Esophagus mucosa (tissue), 1 donor: ENCODE measurements around the gene AP4S1. TPM values are rescaled to one million over a fixed set of nuclear protein-coding genes. Genes with fewer than 3 reads are reported as not detected.
"Not testable (repeated sequence)": the region's sequence is repeated elsewhere in the genome, so short reads cannot be mapped to it uniquely, and the experiment has no call there.

Source experiments
- ATAC-seq: fragments of 200-7000 bp; cut with Tn5 transposase; one replicate; pipeline ENCODE4 v1.9.1; 2020
- total RNA-seq: library from RNA; stranded (reverse); gene quantifications from one replicate; pipeline ENCODE4 v1.2.4, GENCODE V29; 2023
- donor health status: DM: yes; HTN: yes; CAD: no.

The AP4S1 gene
- total RNA-seq, 1 donor from 2014 or later, result 5.1 TPM

DNA sequence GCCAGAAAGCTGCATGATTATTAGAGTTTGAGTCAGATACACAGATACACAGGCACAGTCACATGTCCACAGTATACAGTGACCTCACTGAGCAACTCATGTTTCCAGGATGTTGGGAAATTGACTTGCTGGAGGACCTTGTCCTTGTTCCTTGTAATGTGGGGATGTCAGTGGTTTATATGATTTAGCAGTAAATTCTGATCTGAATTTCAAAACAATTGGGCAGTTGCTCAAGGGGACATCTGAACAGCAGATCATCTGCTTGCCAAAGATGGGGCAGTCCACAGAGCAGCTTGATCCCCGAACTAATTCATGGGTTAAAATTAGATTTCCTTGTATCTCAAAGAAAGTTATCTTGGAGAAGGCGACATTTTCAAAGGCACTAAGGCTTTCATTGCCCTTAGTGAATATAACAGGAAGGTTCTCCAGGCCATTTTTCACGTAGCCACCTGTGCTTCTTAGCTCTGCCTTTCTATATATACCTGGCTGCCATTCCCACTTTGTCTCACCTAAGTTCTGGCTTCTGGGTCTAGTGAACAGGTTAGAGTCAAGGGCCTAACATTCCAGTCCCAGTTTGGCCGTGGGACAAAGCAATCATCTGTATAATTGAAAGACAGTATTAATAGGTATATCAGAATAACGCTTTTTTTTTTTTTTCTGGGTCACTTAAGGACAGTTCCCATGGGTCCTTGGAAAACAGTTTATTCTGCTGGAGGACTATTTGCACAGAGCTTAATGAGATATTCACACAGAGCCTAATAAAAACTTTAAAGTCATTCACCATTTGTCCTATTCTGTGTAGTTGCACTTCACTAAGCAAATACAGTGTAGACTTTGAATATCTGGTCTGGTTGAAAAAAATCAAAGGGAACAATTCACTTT, 65.7 kb downstream of the AP4S1 start:
- peak; percentile 90 for ATAC-seq

DNA sequence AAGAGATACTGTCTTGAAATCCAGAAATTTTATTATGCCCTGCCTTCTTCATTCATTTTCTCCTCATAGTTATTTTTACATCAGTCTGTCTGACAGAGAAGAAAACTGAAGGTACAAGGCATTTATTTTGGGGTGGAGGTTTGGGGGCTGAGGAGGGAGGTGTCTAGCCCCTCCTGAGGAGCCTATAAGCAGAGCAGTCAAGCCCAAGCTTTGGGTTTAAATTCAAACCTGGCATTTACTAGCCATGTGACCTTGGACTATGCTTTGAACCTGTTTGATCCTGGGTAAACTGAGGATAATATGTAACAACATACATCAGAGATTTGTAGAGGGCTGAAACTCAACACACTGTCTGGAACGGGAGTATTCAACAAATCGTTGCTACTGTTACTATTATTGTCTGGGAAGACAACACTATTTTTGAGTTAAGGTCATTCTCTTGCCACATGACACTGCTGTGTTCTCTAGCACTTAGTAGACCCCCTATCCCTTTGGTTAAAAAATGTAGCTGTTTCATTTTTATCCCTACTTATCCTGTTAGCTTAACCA, 66.8 kb downstream of the AP4S1 start:
- no peak for ATAC-seq

DNA sequence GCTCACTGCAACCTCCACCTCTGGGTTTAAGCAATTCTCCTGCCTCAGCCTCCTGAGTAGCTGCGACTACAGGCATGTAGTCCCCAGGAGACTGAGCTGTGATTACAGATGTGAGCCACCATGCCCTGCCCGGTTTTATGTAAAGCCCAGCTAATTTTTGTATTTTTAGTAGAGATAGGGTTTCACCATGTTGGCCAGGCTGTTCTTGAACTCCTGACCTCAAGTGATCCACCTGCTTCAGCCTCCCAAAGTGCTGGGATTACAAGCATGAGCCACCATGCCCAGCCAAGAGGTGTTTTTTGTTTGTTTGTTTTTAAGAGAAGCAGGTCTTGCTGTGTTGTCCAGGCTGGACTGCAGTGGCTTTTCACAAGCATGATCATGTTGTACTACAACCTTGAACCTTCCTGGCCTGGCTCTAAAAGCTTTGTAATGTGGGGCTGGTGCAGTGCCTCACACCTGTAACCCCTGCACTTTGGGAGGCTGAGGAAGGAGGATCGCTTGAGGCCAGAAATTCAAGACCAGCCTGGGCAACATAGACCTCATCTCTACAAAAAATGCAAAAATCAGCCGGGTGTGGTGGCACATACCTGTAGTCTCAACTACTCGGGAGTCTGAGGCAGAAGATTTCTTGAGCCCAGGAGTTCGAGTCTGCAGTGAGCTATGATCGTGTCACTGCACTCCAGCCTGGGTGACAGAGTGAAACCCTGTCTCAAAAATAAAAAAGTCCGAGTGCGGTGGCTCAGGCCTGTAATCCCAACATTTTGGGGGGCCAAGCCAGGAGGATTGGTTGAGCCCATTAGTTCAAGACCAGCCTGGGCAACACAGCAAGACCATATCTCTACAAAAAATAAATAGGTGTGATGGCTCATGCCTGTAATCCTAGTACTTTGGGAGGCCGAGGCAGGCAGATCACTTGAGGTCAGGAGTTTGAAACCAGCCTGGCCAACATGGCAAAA, 68.7 kb downstream of the AP4S1 start:
- ATAC-seq, result not testable (repeated sequence)

DNA sequence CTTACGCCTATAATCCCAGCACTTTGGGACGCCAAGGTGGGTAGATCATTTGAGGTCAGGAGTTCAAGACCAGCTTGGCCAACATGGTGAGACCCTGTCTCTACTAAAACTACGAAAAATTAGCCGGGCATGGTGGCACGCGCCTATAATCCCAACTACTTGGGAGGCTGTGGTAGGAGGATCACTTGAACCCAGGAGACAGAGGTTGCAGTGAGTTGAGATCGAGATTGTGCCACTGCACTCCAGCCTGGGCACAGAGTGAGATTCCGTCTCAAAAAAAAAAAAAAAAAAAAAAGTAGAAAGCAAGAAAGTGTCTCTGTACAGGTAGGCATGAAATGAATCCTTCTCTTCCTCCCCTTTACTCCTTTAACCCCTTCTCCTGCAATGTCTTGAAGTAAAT, 70.4 kb downstream of the AP4S1 start:
- not testable (repeated sequence) for ATAC-seq

DNA sequence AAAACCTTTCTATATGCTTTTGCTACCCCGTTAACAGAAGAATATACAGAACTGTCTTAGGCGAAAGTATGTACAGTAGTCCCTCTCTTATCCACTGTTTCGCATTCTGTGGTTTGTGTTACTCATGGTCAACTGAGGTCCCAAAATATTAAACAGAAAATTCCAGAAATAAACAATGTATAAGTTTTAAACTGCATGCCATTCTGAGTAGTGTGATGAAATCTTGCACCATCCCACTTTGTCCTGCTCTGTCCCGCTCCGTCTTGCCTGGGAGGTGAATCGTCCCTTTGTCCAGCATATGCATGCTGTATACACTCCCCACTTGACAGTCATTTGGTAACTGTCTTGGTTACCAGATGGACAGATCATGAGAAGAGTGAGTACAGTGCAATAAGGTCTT, 70.8 kb downstream of the AP4S1 start:
- no peak for ATAC-seq

DNA sequence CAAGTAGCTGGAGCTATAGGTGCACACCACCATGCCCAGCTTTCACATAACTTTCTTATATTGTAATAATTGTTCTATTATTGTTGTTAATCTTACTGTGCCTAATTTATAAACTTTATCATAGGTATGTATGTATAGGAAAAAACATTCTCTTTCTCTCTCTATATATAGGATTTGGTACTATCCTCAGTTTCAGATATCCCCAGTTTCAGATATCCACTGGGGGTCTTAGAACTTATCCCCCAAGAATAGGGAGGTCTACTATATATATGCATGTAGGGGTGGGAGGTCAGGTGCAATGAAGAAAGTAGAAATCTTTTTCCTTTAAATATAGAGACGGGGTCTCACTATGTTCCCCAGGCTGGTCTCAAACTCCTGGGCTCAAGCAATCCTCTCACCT, 71.6 kb downstream of the AP4S1 start:
- ATAC-seq, result no peak

DNA sequence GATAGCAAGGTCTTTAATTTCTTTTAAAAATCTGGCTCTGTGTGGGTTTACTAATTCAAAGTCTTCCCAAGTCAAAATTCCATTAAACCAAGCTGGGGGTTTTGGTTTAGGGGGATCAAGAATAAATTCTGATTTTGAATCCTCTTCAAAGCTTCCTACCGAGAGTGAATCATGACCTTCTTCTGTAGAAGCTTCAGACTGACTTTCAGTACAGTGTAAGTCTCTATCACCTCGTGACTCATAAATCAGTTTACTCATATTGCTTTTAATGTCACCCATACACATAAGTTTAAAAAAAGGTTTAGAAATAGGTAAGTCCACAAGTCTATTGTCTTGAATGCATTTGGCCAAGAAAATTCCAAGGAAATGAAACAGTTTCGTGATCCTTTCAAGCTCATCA, 81.3 kb downstream of the AP4S1 start:
- peak; percentile 42 for ATAC-seq

DNA sequence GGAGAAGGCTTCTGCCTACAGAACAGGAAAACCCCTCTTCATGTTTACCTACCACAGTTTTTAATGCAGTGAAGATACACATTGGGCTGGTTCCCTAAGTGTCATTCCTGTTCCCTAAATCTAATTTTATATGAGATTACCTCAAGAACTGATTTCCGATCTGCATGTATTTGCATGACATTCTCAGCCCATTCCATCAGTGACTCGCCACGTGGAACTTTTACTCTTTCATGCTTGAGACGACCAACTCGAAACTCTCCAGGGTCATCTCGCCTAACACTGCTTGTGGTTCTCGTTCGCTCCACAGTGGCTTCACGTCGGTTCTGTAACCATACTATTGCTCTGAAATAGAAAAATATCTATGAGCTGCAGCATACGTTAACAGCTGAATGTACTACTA, 83.8 kb downstream of the AP4S1 start:
- no peak for ATAC-seq

DNA sequence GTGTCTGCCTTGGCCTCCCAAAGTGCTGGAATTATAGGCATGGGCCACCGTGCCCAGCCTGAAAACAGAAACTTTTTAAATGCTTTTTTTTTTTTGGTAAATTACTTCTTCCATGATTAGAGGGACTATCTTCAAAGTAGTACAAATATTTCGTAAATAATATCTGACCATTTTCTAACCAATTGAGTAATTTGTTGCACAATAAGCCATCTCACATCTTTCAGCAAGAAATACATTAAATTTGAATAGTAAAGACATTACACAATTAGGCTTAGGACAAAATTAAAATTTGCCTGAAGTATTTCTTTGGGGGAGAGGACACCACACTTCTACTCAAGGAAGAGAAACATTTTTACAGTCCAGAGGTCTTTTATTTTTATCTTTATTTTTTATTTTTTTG, 85.4 kb downstream of the AP4S1 start:
- ATAC-seq, result no peak

DNA sequence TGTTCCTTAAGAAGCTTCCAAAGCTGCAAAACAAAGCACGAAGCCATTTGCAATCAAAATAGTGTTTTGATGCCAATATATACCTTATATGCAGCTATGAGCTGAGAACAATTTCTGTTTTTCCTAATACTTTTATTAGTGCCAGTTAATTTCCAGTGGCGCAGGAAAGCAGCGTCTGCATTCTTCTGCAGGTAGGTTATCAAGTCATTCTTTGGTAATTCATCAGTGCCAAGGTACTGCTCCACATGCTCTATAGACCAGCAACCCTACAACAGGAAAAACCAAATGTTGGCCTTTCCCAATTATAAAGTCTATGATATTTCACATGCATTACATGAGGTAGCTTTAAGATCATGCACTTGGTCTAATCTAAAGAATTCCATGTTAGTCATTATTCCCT, 88.3 kb downstream of the AP4S1 start:
- no peak for ATAC-seq

DNA sequence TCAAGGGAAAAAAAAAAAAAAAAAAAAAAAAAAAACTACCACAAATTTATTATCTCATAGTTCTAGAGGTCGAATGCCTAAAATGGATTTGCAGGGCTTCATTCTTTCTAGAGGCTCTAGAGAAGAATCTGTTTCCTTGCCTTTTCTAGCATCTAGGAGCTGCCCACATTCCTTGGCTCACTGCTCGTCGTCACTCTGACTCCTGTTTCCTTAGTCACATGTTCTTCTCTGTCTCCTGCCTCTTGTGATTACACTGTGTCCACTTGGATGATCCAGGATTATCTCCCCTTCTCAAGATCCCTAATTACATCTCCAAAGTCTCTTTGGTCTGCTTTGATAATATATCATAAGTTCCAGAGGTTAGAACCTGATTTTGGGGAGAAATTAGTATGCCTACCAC, 93.4 kb downstream of the AP4S1 start:
- ATAC-seq, result no peak

DNA sequence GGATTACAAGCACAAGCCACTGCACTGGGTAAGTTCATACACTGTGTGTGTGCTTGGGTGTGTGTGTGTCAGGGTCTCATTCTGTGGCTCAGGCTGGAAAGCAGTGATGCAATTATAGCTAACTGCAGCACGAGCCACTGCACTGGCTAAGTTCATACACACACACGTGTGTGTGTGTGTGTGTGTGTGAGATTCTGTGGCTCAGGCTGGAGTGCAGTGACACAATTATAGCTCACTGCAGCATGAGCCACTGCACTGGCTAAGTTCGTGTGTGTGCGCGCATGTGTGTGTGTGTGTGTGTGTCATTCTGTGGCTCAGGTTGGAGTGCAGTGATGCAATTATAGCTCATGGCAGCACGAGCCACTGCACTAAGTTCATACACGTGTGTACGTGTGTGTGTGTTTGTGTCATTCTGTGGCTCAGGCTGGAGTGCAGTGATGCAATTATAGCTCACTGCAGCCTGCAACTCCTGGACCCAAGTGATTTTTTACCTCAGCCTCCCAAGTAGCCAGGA, 96.7 kb downstream of the AP4S1 start:
- ATAC-seq, result peak; percentile 37

DNA sequence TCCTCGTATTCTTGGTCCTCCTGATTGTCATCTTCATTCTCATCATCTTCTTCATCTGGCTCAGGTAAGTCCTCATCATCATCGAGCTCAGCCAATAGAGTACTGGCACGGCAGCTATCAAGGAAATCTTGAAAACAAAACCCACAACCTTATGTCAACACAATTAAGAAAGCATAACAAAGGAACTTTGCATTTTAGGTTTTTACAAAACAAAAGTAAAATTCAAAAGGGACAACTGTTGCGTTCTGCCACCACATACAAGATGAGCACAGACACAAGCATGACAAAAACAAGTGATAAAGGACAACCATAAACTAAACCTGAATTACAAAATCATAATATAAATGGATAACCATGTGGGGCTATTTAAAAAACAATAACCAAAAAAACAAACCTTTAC, 97.5 kb downstream of the AP4S1 start:
- no peak for ATAC-seq

DNA sequence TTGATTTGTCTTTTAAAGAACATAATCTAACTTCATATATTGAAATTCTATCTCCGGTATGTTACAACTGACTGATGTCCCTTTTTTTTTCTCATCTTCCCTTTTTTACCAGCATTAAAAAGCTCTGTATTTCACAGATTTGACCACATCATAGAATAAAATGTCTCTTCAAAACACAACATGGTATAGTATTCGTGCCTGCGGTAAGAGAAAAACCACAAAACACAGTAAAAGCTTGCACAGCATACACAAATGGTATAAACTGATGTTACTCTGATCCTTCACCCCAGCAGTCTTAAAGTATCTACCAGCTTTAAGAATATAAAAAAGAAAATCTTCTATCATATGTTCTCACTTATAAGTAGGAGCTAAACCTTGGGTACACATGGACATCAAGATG, 98.7 kb downstream of the AP4S1 start:
- ATAC-seq, result no peak

DNA sequence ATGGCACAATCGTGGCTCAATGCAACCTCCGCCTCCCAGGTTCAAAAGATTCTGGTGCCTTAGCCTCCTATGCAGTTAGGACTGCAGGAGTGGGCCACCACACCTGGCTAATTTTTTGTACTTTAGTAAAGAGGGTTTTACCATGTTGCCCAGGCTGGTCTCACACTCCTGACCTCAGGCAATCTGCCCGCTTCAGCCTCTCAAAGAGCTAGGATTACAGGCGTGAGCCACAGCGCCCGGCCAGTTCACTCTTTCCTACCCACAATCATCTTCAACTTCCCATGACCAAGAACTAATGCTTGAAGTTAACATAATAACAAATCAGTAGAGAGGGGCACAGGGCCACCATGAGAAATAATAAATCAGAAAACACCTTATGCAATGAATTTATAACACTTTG, 99.8 kb downstream of the AP4S1 start:
- no peak for ATAC-seq

DNA sequence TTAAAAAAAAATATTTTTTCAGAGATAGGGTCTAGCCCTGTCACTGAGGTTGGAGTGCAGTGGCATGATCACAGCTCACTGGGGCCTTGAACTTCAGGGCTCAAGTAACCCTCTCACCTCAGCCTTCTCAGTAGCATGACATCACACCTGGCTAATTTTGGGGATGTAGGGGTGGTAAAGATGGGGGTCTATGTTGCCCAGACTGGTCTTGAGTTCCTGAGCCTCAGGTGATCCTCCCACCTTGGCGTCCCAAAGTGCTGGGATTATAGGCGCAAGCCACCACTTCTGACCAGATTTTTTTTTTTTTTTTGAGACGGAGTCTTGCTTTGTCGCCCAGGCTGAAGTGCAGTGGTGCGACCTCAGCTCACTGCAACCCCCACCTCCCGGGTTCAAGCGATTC, 101.2 kb downstream of the AP4S1 start:
- no peak for ATAC-seq

DNA sequence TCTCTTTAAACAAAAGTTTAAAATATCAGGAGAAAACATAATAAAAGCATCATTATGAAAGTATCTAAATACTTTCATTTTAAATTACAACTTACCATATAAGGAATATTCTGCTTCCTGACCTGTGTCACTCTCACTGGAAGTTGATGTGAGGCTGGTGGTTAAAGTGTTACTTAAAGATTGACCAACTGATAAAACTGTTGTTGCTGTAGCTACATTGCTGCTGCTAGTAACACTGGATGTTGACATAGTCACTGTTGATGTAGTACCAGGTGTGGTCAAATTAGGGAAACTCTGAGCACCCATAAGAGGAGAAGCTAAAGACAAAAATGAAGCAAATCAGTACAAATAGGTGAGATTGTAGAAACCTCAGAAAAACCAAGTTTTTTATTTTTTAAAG, 102.2 kb downstream of the AP4S1 start:
- no peak for ATAC-seq

DNA sequence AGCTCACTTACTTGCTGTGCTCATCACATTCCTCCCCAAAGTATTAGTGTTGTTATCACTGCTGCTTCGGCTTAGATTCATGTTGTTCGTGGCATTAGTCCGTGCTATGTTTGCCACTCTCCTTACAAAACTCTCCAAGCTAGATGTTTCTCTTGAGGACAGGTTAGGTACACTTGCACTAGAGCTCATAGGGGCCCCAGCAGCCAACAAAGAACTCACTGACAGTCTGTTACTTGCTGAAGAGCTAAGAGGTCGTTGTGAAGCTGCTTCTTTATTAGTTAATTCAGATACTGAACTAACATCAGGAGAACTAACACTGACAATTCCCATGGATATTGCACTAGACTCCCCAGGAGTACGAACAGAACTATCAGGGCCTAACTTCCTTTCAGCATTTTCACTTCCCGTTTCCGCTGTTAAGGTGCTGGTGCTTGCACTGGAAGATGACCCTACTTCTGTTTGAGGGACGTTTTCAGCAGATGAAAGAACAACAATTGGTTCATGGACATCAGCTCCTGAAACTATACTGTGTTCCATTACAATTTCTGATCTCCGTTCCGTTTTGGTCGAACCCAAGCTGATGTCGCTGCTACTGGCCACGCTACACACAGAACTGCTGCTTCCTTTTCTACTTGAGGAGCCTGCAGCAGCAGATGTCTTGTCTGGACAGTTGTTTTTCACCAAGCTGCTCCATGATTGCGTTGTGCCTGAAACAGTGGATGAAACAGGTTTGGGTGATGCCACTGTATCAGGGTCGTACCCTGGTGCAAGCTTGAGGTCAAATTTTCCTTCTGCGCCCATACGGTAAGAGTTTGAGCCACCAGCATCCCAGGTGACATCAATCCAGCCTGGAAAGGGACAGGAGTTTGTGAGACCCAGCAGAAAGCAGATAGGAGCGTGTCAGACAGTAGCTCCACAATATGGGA, 103.4 kb downstream of the AP4S1 start:
- no peak for ATAC-seq

DNA sequence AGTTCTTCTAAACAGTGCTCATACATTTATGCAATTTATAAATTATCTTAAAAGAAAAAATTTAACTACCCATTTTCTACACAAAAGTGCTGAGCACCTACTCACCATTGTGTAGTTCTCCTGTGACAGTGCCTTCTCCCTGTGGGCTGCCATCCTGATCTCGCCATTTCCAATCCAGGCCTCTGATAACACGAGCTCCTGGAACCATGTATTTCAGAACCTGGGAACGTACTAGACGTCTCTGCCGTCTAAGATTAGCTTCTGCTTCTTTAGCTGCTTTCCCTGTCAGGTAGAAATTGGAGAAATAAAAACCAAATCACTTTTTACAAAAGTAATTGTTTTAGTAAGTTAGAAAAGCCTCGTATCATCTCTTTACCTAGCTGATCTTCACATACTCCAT, 107.7 kb downstream of the AP4S1 start:
- ATAC-seq, result no peak

DNA sequence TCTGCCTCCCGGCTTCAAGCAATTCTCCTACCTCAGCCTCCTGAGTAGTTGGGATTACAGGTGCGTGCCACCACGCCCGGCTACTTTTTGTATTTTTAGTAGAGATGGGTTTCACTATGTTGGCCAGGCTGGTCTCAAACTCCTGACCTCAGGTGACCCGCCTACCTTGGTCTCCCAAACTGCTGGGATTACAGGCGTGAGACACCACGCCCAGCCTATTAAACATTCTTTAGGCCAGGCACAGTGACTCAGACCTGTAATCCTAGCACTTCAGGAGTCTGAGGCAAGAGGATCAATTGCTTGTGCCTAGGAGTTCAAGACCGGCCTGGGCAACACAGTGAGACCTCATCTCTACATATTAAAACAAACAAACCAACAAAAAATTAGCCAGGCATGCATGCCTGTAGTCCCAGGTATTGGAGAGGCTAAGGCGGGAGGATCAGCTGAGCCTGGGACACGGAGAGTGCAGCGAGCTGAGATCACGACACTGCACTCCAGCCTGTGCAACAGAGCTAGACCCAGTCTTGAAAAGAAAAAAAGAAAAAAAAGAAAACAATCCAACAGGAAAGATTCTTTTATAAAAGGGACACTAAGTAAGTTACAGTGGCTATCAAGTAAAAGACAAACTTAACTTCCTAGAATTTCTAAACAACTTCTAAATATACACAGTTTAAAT, 111.9 kb downstream of the AP4S1 start:
- peak; percentile 32 for ATAC-seq

DNA sequence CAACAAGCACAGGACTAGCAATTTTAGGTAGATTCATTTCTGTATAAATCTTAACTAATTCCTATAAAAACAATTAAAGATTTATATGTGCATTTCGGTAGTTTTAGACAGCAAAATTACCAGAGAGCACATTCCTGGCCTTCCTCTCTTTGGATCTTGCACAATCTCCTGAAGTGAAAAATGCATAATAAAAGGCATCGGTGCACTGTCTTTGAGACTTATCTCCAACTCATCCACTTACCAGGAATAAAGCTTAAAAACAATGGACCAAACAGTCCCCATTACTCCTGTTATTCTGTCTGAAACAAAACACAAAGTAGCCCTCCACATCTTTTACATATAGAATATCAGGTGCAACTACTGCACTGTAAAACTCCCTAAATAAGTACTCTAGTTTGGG, 112.9 kb downstream of the AP4S1 start:
- no peak for ATAC-seq
